ENCODE measurements around the gene ADAMTS2.

ADAMTS2 gene

GRCh38 chr5:179345433-179346321 lies at the start of gene ADAMTS2:
Gene ADAMTS2, minus strand, starts transcription at chr5:179345461. Its CDS starts 133 bp downstream, at chr5:179345328.
- DNase-seq (ENCODE audit: low read depth, low spot score) = no peak

- no peak for DNase-seq (ENCODE audit: low read depth, low spot score)
Observed at GRCh38 chr5:179393078-179393477, 47.8 kb upstream of the ADAMTS2 start.

- DNase-seq (ENCODE audit: low read depth, low spot score) = no peak
Observed at GRCh38 chr5:179387151-179388110, 42.2 kb upstream of the ADAMTS2 start.

GRCh38 chr5:179385914-179386313 lies 40.7 kb upstream of the ADAMTS2 start:
- DNase-seq (ENCODE audit: low read depth, low spot score) = no peak

- no peak for DNase-seq (ENCODE audit: low read depth, low spot score)
Observed at GRCh38 chr5:179382486-179382885, 37.2 kb upstream of the ADAMTS2 start.

- no peak for DNase-seq (ENCODE audit: low read depth, low spot score)
Observed at GRCh38 chr5:179381691-179382090, 36.4 kb upstream of the ADAMTS2 start.

- DNase-seq (ENCODE audit: low read depth, low spot score) = no peak
Observed at GRCh38 chr5:179380211-179381035, 35.2 kb upstream of the ADAMTS2 start.

GRCh38 chr5:179379321-179379890 lies 34.1 kb upstream of the ADAMTS2 start:
- DNase-seq (ENCODE audit: low read depth, low spot score) = no peak

- DNase-seq (ENCODE audit: low read depth, low spot score) = no peak
Observed at GRCh38 chr5:179378441-179379271, 33.4 kb upstream of the ADAMTS2 start.

- no peak for DNase-seq (ENCODE audit: low read depth, low spot score)
Observed at GRCh38 chr5:179378116-179378440, 32.8 kb upstream of the ADAMTS2 start.

- no peak for DNase-seq (ENCODE audit: low read depth, low spot score)
Observed at GRCh38 chr5:179377421-179378115, 32.3 kb upstream of the ADAMTS2 start.

- no peak for DNase-seq (ENCODE audit: low read depth, low spot score)
Observed at GRCh38 chr5:179376701-179377420, 31.6 kb upstream of the ADAMTS2 start.

- DNase-seq (ENCODE audit: low read depth, low spot score) = no peak
Observed at GRCh38 chr5:179375831-179376365, 30.6 kb upstream of the ADAMTS2 start.

- no peak for DNase-seq (ENCODE audit: low read depth, low spot score)
Observed at GRCh38 chr5:179375236-179375685, 30.0 kb upstream of the ADAMTS2 start.

- DNase-seq (ENCODE audit: low read depth, low spot score) = no peak
Observed at GRCh38 chr5:179374506-179375235, 29.4 kb upstream of the ADAMTS2 start.

- DNase-seq (ENCODE audit: low read depth, low spot score) = no peak
Observed at GRCh38 chr5:179373961-179374505, 28.8 kb upstream of the ADAMTS2 start.

- DNase-seq (ENCODE audit: low read depth, low spot score) = peak; percentile 23
Observed at GRCh38 chr5:179373101-179373934, 28.1 kb upstream of the ADAMTS2 start.
